Naive thymus-derived CD8-positive, alpha-beta T cell (primary cell): ENCODE results near the gene RPLP1. TPM values are rescaled to one million over a fixed set of nuclear protein-coding genes. Genes with fewer than 3 reads are reported as not detected.
A peak's percentile ranks its signal among the peaks of the same experiment; 100 is the strongest.

Experiments used
- ATAC-seq, 2 donors: fragments of 150-1000 bp; cut with Tn5 transposase in 1 of 2; sonication (Bioruptor Pico), chemical (Tn5 transposase) in 1 of 2; 1 replicate in 1 of 2; 2 replicates in 1 of 2; pipeline ENCODE4 v1.10.0; 2021; ENCODE audit warnings: mild to moderate bottlenecking in 2 of 2, moderate library complexity in 2 of 2
- POLR2A ChIA-PET: fragments of 350-600 bp; sonication (Branson Sonifier 250); formaldehyde crosslinking; loops from one replicate; lab custom pipeline; 2021; ENCODE audit warnings: antibody characterized with exemption; lab: Charles Lee
- DNase-seq, 10 donors: peaks; one replicate each; pipeline versions ENCODE4 v3.0.0 to v3.0.0-alpha.2; 2020 to 2022
- H3K27ac Mint-ChIP-seq, 10 donors: one replicate each; pipeline ENCODE4 v1.8.0; 2020 to 2022; ENCODE audit warnings: mild to moderate bottlenecking in 10 of 10, mixed read lengths in 10 of 10, moderate library complexity in 4 of 10, inconsistent platforms in 1 of 10
- H3K27me3 Mint-ChIP-seq, 5 donors: one replicate each; pipeline ENCODE4 v1.8.0; 2021 to 2022; ENCODE audit warnings: mixed read lengths in 5 of 5
- H3K36me3 Mint-ChIP-seq, 3 donors: one replicate each; pipeline ENCODE4 v1.8.0; 2020 to 2022; ENCODE audit warnings: mixed read lengths in 3 of 3, mild to moderate bottlenecking in 2 of 3, inconsistent platforms in 1 of 3
- H3K4me1 Mint-ChIP-seq, 4 donors: one replicate each; pipeline ENCODE4 v1.8.0; 2021 to 2022; ENCODE audit warnings: mixed read lengths in 4 of 4
- H3K4me3 Mint-ChIP-seq, 10 donors: one replicate each; pipeline ENCODE4 v1.8.0; 2020 to 2022; ENCODE audit warnings: mild to moderate bottlenecking in 10 of 10, mixed read lengths in 10 of 10, moderate library complexity in 6 of 10, inconsistent platforms in 1 of 10
- H3K9me3 Mint-ChIP-seq, 9 donors: one replicate each; pipeline ENCODE4 v1.8.0; 2020 to 2022; ENCODE audit warnings: mixed read lengths in 9 of 9, mild to moderate bottlenecking in 3 of 9, inconsistent platforms in 1 of 9, moderate library complexity in 1 of 9
- polyA plus RNA-seq, 3 donors: library from polyadenylated mRNA; unstranded; fragments of 300-500 nt; fragmentation: Illumina TruSeq; gene quantifications; one replicate each; pipeline ENCODE4 v1.2.3, GENCODE V29; 2021
- total RNA-seq, 8 experiments: library from RNA in 2 of 8; stranded (reverse) in 2 of 8; gene quantifications; one replicate each; pipeline ENCODE4 v1.2.3 and lab custom pipeline; 2021 to 2026

The RPLP1 gene
- 1,000 to 10,000 TPM; 2,812 to 2,815 TPM for total RNA-seq
- 1,000 to 10,000 TPM; 2,364 to 3,349 (median 3,055) TPM for polyA plus RNA-seq
- total RNA-seq (lab: John Stamatoyannopoulos, UW), result 707 to 1,203 (median 1,097) reads per million in 6 experiments

- H3K27ac Mint-ChIP-seq, result peak within 1 kb of the TSS; percentile 95 to 100 (median 99)
- POLR2A ChIA-PET, result interaction anchor here (0.6 to 6.8 kb wide), 19 partner anchors 10 to 1082 kb away, joined by 3 to 244 read pairs (median 5); partner anchors contain the start of genes GLCE, KIF23 and TLE3
- ATAC-seq (peak; percentile 80 to 86), DNase-seq (peak; percentile 92 to 98 (median 96))
- no peaks in the 10 kb centered on the region for H3K27me3 Mint-ChIP-seq
- peaks cover 28 to 51% (median 47%) of the 10 kb centered on the region in 4 donors for H3K4me1 Mint-ChIP-seq
- no peaks in the 10 kb centered on the region for H3K9me3 Mint-ChIP-seq
- peaks cover 8 to 44% (median 13%) of the 10 kb centered on the region in 3 donors for H3K36me3 Mint-ChIP-seq
- peak within 1 kb of the TSS; percentile 93 to 100 (median 98) for H3K4me3 Mint-ChIP-seq
These were observed at the start of gene RPLP1 for GRCh38 chr15:69452692-69453521. TSS of gene RPLP1 (plus strand) at chr15:69452818. CDS start at chr15:69452949, 131 bp downstream.

GRCh38 chr15:69403594-69403993, 49.0 kb upstream of the RPLP1 start:
- ATAC-seq (no peak), DNase-seq (no peak)
- H3K27ac Mint-ChIP-seq, result no peak overlapping the region
- H3K4me3 Mint-ChIP-seq, result no peak overlapping the region
- POLR2A ChIA-PET, result no interaction called here
- H3K4me1 Mint-ChIP-seq, result peaks cover 0 to 3% (median under 1%) of the 10 kb centered on the region in 4 donors
- H3K36me3 Mint-ChIP-seq, result no peaks in the 10 kb centered on the region
- peaks cover 0 to 5% (median 2%) of the 10 kb centered on the region in 5 donors for H3K27me3 Mint-ChIP-seq
- H3K9me3 Mint-ChIP-seq, result no peaks in the 10 kb centered on the region

GRCh38 chr15:69405110-69405509, 47.5 kb upstream of the RPLP1 start:
- no peaks in the 10 kb centered on the region for H3K4me1 Mint-ChIP-seq
- POLR2A ChIA-PET, result no interaction called here
- no peaks in the 10 kb centered on the region for H3K36me3 Mint-ChIP-seq
- peaks cover 0 to 10% (median 7%) of the 10 kb centered on the region in 5 donors for H3K27me3 Mint-ChIP-seq
- H3K4me3 Mint-ChIP-seq, result no peak overlapping the region
- no peak for DNase-seq
- H3K9me3 Mint-ChIP-seq, result no peaks in the 10 kb centered on the region
- no peak for ATAC-seq
- H3K27ac Mint-ChIP-seq, result no peak overlapping the region

GRCh38 chr15:69407719-69408400, 44.8 kb upstream of the RPLP1 start:
- Mint-ChIP-seq H3K4me1 (no peaks in the 10 kb centered on the region), H3K4me3 (no peak overlapping the region), H3K36me3 (no peaks in the 10 kb centered on the region), H3K27me3 (peaks cover 0 to 8% (median 7%) of the 10 kb centered on the region in 5 donors), H3K27ac (no peak overlapping the region), H3K9me3 (no peaks in the 10 kb centered on the region)
- POLR2A ChIA-PET, result no interaction called here
- DNase-seq (no peak), ATAC-seq (no peak)

- DNase-seq (no peak), ATAC-seq (no peak)
- H3K36me3 Mint-ChIP-seq, result no peaks in the 10 kb centered on the region
- POLR2A ChIA-PET, result no interaction called here
- H3K9me3 Mint-ChIP-seq, result no peaks in the 10 kb centered on the region
- no peak overlapping the region for H3K27ac Mint-ChIP-seq
- peaks cover 1 to 2% (median 1%) of the 10 kb centered on the region in 4 donors for H3K4me1 Mint-ChIP-seq
- no peak overlapping the region for H3K4me3 Mint-ChIP-seq
- H3K27me3 Mint-ChIP-seq, result peaks cover 0 to 9% (median 7%) of the 10 kb centered on the region in 5 donors
These were observed 43.8 kb upstream of the RPLP1 start for GRCh38 chr15:69408841-69409240.

- no peaks in the 10 kb centered on the region for H3K36me3 Mint-ChIP-seq
- no peak for DNase-seq
- H3K4me1 Mint-ChIP-seq, result peaks cover 4 to 9% (median 7%) of the 10 kb centered on the region in 4 donors
- no peak overlapping the region for H3K27ac Mint-ChIP-seq
- H3K27me3 Mint-ChIP-seq, result peaks cover 7 to 13% (median 10%) of the 10 kb centered on the region in 5 donors
- ATAC-seq, result no peak
- no peaks in the 10 kb centered on the region for H3K9me3 Mint-ChIP-seq
- POLR2A ChIA-PET, result no interaction called here
- H3K4me3 Mint-ChIP-seq, result no peak overlapping the region
These were observed 42.3 kb upstream of the RPLP1 start for GRCh38 chr15:69410248-69410874.

GRCh38 chr15:69412274-69412673, 40.3 kb upstream of the RPLP1 start:
- H3K27me3 Mint-ChIP-seq, result peaks cover 7 to 19% (median 10%) of the 10 kb centered on the region in 5 donors
- no peaks in the 10 kb centered on the region for H3K9me3 Mint-ChIP-seq
- POLR2A ChIA-PET, result interaction anchor here (3.2 kb wide), 1 partner anchor 40 kb away, joined by 19 read pairs; the partner anchor contains the start of gene RPLP1
- no peak overlapping the region for H3K4me3 Mint-ChIP-seq
- H3K27ac Mint-ChIP-seq, result no peak overlapping the region
- peaks cover 4 to 9% (median 7%) of the 10 kb centered on the region in 4 donors for H3K4me1 Mint-ChIP-seq
- ATAC-seq (no peak), DNase-seq (no peak)
- H3K36me3 Mint-ChIP-seq, result no peaks in the 10 kb centered on the region

GRCh38 chr15:69412701-69413100, 39.9 kb upstream of the RPLP1 start:
- peaks cover 4 to 9% (median 7%) of the 10 kb centered on the region in 4 donors for H3K4me1 Mint-ChIP-seq
- no peaks in the 10 kb centered on the region for H3K36me3 Mint-ChIP-seq
- POLR2A ChIA-PET, result interaction anchor here (3.2 kb wide), 1 partner anchor 40 kb away, joined by 19 read pairs; the partner anchor contains the start of gene RPLP1
- H3K4me3 Mint-ChIP-seq, result no peak overlapping the region
- DNase-seq (no peak), ATAC-seq (no peak)
- peak overlapping the region in 1 of 10 donors; percentile 69 for H3K27ac Mint-ChIP-seq
- no peaks in the 10 kb centered on the region for H3K9me3 Mint-ChIP-seq
- H3K27me3 Mint-ChIP-seq, result peaks cover 7 to 23% (median 10%) of the 10 kb centered on the region in 5 donors

GRCh38 chr15:69413822-69414700, 38.6 kb upstream of the RPLP1 start, which contains the start of gene KIF23:
TSS of gene KIF23 (plus strand) at chr15:69414349. CDS start at chr15:69414466, 117 bp downstream.
- POLR2A ChIA-PET, result interaction anchor here (0.9 to 3.2 kb wide), 2 partner anchors 39 to 49 kb away, joined by 5 to 19 read pairs; partner anchors contain the start of gene RPLP1
- H3K27me3 Mint-ChIP-seq, result peaks cover 10 to 33% (median 13%) of the 10 kb centered on the region in 5 donors
- peak within 1 kb of the TSS; percentile 29 to 91 (median 68) for H3K27ac Mint-ChIP-seq
- peak; percentile 87 to 97 (median 91) for DNase-seq
- no peaks in the 10 kb centered on the region for H3K36me3 Mint-ChIP-seq
- H3K4me1 Mint-ChIP-seq, result peaks cover 4 to 9% (median 7%) of the 10 kb centered on the region in 4 donors
- no peaks in the 10 kb centered on the region for H3K9me3 Mint-ChIP-seq
- peak; percentile 97 to 98 for ATAC-seq
- H3K4me3 Mint-ChIP-seq, result peak within 1 kb of the TSS; percentile 76 to 91 (median 87)

GRCh38 chr15:69414701-69415167, 37.9 kb upstream of the RPLP1 start:
- Mint-ChIP-seq H3K27me3 (peaks cover 7 to 40% (median 11%) of the 10 kb centered on the region in 5 donors), H3K4me1 (peaks cover 4 to 9% (median 7%) of the 10 kb centered on the region in 4 donors), H3K4me3 (peak overlapping the region; percentile 35 to 72 (median 64)), H3K9me3 (no peaks in the 10 kb centered on the region), H3K36me3 (no peaks in the 10 kb centered on the region), H3K27ac (no peak overlapping the region)
- ATAC-seq (peak in 1 of 2 donors; percentile 19), DNase-seq (peak in 3 of 10 donors; percentile 5 to 17 (median 9))
- POLR2A ChIA-PET, result interaction anchor here (0.9 to 3.2 kb wide), 2 partner anchors 38 to 48 kb away, joined by 5 to 19 read pairs; partner anchors contain the start of gene RPLP1

GRCh38 chr15:69415381-69415780, 37.2 kb upstream of the RPLP1 start:
- Mint-ChIP-seq H3K4me1 (peaks cover 4 to 9% (median 7%) of the 10 kb centered on the region in 4 donors), H3K36me3 (no peaks in the 10 kb centered on the region), H3K27me3 (peaks cover 7 to 43% (median 11%) of the 10 kb centered on the region in 5 donors), H3K27ac (no peak overlapping the region), H3K9me3 (no peaks in the 10 kb centered on the region), H3K4me3 (peak overlapping the region in 7 of 10 donors; percentile 4 to 55 (median 35))
- POLR2A ChIA-PET, result interaction anchor here (3.2 kb wide), 1 partner anchor 37 kb away, joined by 19 read pairs; the partner anchor contains the start of gene RPLP1
- DNase-seq, result no peak
- ATAC-seq, result no peak
